ENCODE results near the gene MAD2L2. TPM values are rescaled to one million over a fixed set of nuclear protein-coding genes. Genes with fewer than 3 reads are reported as not detected.

Gene MAD2L2
- total and polyA plus RNA-seq, 9 of the 15 experiments (the other 6 are each of a cell fraction or from before 2014, with no cell fraction given) = 12.4 to 286 (median 143) TPM

DNA sequence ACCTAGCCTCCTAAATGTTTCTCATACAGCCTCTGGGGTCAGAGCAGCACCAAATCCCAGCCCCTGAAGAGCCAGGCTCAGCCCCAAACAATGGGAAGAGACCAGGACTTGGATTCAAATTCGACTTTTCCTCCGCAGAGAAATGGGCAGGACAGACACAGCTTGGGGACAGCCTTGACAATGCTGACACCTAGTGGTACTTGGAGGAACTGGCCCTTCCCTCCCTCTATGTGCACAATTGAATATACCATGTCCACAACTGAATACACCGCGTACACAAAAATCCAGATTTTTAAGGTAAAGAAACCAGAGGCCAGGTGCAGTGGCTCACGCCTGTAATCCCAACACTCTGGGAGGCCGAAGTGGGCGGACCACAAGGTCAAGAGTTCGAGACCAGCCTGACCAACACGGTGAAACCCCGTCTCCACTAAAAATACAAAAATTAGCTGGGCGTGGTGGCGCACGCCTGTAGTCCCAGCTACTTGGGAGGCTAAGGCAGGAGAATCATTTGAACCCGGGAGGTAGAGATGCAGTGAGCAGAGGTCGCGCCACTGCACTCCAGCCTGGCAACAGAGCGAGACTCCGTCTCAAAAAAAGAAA lies 38.4 kb downstream of the MAD2L2 start (continued):
- TF ChIP-seq, protein P1, sequence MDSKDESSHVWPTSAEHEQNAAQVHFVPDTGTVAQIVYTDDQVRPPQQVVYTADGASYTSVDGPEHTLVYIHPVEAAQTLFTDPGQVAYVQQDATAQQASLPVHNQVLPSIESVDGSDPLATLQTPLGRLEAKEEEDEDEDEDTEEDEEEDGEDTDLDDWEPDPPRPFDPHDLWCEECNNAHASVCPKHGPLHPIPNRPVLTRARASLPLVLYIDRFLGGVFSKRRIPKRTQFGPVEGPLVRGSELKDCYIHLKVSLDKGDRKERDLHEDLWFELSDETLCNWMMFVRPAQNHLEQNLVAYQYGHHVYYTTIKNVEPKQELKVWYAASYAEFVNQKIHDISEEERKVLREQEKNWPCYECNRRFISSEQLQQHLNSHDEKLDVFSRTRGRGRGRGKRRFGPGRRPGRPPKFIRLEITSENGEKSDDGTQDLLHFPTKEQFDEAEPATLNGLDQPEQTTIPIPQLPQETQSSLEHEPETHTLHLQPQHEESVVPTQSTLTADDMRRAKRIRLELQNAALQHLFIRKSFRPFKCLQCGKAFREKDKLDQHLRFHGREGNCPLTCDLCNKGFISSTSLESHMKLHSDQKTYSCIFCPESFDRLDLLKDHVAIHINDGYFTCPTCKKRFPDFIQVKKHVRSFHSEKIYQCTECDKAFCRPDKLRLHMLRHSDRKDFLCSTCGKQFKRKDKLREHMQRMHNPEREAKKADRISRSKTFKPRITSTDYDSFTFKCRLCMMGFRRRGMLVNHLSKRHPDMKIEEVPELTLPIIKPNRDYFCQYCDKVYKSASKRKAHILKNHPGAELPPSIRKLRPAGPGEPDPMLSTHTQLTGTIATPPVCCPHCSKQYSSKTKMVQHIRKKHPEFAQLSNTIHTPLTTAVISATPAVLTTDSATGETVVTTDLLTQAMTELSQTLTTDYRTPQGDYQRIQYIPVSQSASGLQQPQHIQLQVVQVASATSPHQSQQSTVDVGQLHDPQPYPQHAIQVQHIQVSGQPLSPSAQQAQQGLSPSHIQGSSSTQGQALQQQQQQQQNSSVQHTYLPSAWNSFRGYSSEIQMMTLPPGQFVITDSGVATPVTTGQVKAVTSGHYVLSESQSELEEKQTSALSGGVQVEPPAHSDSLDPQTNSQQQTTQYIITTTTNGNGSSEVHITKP (IDR thresholded peaks at IDR 0.05; ENCODE audit: partially characterized antibody) = peak; percentile 18
- TF ChIP-seq CC2D1A (IDR thresholded peaks at IDR 0.05) = peak; percentile 85
- TF ChIP-seq ZSCAN29 (IDR thresholded peaks at IDR 0.05) = peak; percentile 80; the same call in 1 of the 2 replicates

DNA sequence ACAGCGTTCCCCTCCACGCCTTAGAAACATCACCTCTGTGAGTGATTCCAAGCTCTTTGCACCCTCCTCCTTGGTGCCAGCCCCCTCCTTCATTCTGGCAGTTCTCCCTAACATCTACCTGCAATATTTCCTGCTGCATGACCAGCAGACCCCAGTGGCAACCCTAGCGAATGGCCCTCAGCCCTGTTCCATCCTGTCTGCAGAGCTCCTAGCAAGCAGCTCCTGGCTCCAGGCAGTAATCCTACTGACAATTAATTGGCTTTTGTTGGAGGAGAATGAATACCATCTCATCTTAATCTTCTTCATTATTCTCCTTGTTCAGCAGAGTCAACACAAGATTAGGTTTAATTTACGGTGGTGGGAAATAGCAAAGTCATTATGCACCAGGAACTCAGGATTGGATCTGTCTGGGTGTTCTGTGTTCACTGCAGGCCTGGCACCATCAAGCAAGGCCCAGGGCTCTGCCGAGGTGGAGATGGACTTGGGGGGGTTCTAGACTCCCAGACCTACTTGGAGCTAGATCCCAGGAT lies 39.1 kb downstream of the MAD2L2 start:
- POLR2A ChIA-PET = interaction anchor here (0.6 to 1.2 kb wide), 2 partner anchors 25 to 324 kb away, joined by 3 read pairs; no protein-coding TSS in a partner anchor
- no TSS peak for BruUV-seq (replicated peaks)

More for the DNA sequence above, 39.1 kb downstream of the MAD2L2 start:
- Histone ChIP-seq H3K36me3 (ENCODE audit: control insufficient read depth, insufficient read depth, low read length) (no peaks in the 10 kb centered on the region), H3K9me3 (replicated peaks; ENCODE audit: control insufficient read depth, insufficient read depth, low read depth, low read length) (no peaks in the 10 kb centered on the region), H3K4me3 (no peak overlapping the region), H4K20me1 (replicated peaks; ENCODE audit: control insufficient read depth, insufficient read depth, low read length) (peaks cover 5% of the 10 kb centered on the region), H3K79me2 (ENCODE audit: control insufficient read depth, insufficient read depth, low read length) (no peaks in the 10 kb centered on the region), H3K9ac (ENCODE audit: insufficient read depth in 1 of 2, low read depth in 2 of 2, low read length in 2 of 2) (no peak overlapping the region), H3K27ac (ENCODE audit: extremely low read depth, low read depth, low read length) (no peak overlapping the region), H3K4me2 (ENCODE audit: insufficient read depth, low read length) (no peak overlapping the region), H3K4me1 (replicated peaks in 1 of 2; ENCODE audit: control insufficient read depth in 2 of 2, insufficient read depth in 2 of 2, low read length in 2 of 2) (peaks cover 0 to 6% of the 10 kb centered on the region in 2 experiments; a peak in 2 of 5 replicates), H3K27me3 (ENCODE audit: control insufficient read depth in 2 of 2, insufficient read depth in 2 of 2, low read length in 2 of 2) (peaks cover 5 to 36% of the 10 kb centered on the region in 2 experiments; a peak in 4 of 5 replicates), H3K9me1 (ENCODE audit: control insufficient read depth, insufficient read depth, low read length) (no peaks in the 10 kb centered on the region), H2AFZ (ENCODE audit: low read depth, low read length) (no peak overlapping the region)
- TF ChIP-seq ZFP1 (CRISPR knock-in tag; IDR thresholded peaks at IDR 0.05) (no peak), PURB (CRISPR knock-in tag; IDR thresholded peaks at IDR 0.05; ENCODE audit: low read depth) (no peak), ZNF143 (CRISPR knock-in tag; IDR thresholded peaks at IDR 0.05) (no peak), FOXP1 (CRISPR knock-in tag; IDR thresholded peaks at IDR 0.05) (0 out of 2 replicates have a peak, but pooled peaks have one; percentile 1)
- FAIRE-seq (no peak), DNase-seq (ENCODE audit: extremely low read depth in 1 of 4, low spot score in 3 of 4) (no peak), ATAC-seq (no peak)
- in situ Hi-C loops (cut with MboI) = no loop called here
- CTCF ChIA-PET (ENCODE audit: low intra/inter-chr PET ratio) = interaction anchor here (0.6 to 3.7 kb wide), 6 partner anchors 163 to 1147 kb away, joined by 4 to 25 read pairs (median 6); partner anchors contain the start of gene DISP3
- WGBS (ENCODE audit: insufficient coverage, low coverage, missing lambda C conversion rate) = 0% methylated on average over 5 of the region's 5 CpGs
- intact Hi-C loops (cut with micrococcal nuclease) = loop anchor here (1.0 to 5.0 kb wide), 4 partner anchors 170 to 605 kb away; no protein-coding TSS in a partner anchor
